NB4 (cell line): Measurements from ENCODE around the gene SLC16A3.

Experiments
- CTCF ChIP-seq: IDR thresholded peaks from one replicate; pipeline ENCODE4 v1.5.1; 2012; ENCODE audit warnings: low read depth, low read length
- POLR2A ChIP-seq: IDR thresholded peaks from 2 replicates; pipeline ENCODE4 v1.6.1; 2011; ENCODE audit warnings: mild to moderate bottlenecking; ENCODE audit not compliant: insufficient read length; ENCODE audit errors: extremely low read depth

DNA sequence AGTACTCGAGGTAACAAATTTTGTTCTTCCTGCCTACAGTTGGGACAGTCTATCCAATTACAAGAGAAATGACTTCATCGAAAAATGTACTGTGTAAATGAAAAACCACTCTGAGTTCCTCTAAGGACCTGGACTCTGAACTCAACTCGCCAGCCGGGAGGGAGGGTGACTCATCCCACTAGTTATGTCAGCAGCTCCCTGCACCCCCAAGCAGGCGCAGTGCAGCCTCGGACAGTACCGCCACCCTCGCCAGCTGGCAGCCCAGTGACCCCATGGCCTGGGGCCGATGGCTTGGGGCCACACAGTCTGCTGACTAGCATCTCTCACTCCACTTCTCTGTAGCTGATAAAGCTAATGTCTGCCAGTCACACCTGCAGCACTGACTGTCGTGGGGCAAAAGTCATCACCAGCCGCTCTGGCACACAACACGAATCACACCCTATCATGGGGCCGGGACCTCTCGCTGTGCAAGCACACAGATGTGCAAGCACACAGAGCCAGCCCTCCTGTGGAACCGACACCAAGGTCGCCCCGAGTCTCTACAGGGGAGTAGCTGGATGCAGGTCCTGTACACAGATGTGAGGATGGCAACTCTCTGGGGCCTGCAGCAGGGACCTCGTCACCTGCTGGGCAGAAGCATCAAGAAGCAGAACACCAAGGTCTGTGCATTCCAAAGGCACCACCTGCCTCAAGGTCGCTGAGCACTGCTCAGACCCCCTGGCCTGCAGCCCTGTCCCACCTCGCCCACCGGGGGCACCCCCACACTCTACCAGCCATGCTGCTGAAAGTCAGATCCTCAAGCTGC lies 38.9 kb downstream of the SLC16A3 start:
- TF ChIP-seq CTCF (no peak), POLR2A (no peak)
